Stimulated activated CD8-positive, alpha-beta memory T cell treated with anti-CD3 and anti-CD28 coated beads, Interleukin-7, amount 100 ng/mL, for 1 hour (primary cell): Measurements from ENCODE around the gene MUC5AC.
"Not testable (repeated sequence)": the region's sequence is repeated elsewhere in the genome, so short reads cannot be mapped to it uniquely, and the experiment has no call there.

Source experiments
- DNase-seq, 2 donors: peaks; one replicate each; pipeline ENCODE4 v3.0.0-alpha.2; 2020; ENCODE audit warnings: low read depth in 2 of 2

Gene MUC5AC

GRCh38 chr11:1208394-1209261, 50.9 kb downstream of the MUC5AC start:
- no peak for DNase-seq

GRCh38 chr11:1209371-1210057, 51.8 kb downstream of the MUC5AC start:
- DNase-seq: no peak

GRCh38 chr11:1211838-1212237, 54.1 kb downstream of the MUC5AC start:
- DNase-seq: no peak

- DNase-seq: not testable (repeated sequence)
Observed at GRCh38 chr11:1215826-1216225, 58.1 kb downstream of the MUC5AC start.

- no peak for DNase-seq
Observed at GRCh38 chr11:1217151-1217550, 59.4 kb downstream of the MUC5AC start.

GRCh38 chr11:1218256-1218787, 60.6 kb downstream of the MUC5AC start:
- DNase-seq: no peak

- no peak for DNase-seq
Observed at GRCh38 chr11:1218788-1219445, 61.2 kb downstream of the MUC5AC start.

- DNase-seq: no peak
Observed at GRCh38 chr11:1219446-1219833, 61.7 kb downstream of the MUC5AC start.

- DNase-seq: no peak
Observed at GRCh38 chr11:1219834-1220815, 62.4 kb downstream of the MUC5AC start.

- DNase-seq: no peak
Observed at GRCh38 chr11:1220941-1221721, 63.4 kb downstream of the MUC5AC start.

GRCh38 chr11:1221848-1222311, 64.1 kb downstream of the MUC5AC start:
- no peak for DNase-seq

- no peak for DNase-seq
Observed at GRCh38 chr11:1222491-1223345, 65.0 kb downstream of the MUC5AC start, which contains the start of gene MUC5B. Gene MUC5B, plus strand, starts transcription at chr11:1223066. Its CDS starts 58 bp downstream, at chr11:1223124.

GRCh38 chr11:1223346-1224110, 65.8 kb downstream of the MUC5AC start:
- DNase-seq: no peak

- no peak for DNase-seq
Observed at GRCh38 chr11:1224111-1224490, 66.3 kb downstream of the MUC5AC start.

- no peak for DNase-seq
Observed at GRCh38 chr11:1224491-1225385, 67.0 kb downstream of the MUC5AC start.

GRCh38 chr11:1225386-1226225, 67.9 kb downstream of the MUC5AC start:
- no peak for DNase-seq
